Measurements from ENCODE around the gene TMEM131. TPM values are rescaled to one million over a fixed set of nuclear protein-coding genes. Genes with fewer than 3 reads are reported as not detected.
"Not testable (repeated sequence)": the region's sequence is repeated elsewhere in the genome, so short reads cannot be mapped to it uniquely, and the experiment has no call there.

Gene TMEM131
- 28.9 TPM for total RNA-seq
- long read RNA-seq, full-length matches to known transcripts: 5 of 14 reads
- long read RNA-seq, partial matches to known transcripts: 5 of 14 reads
- long read RNA-seq, other reads (novel, unspliced or antisense): 4 of 14 reads

GRCh38 chr2:97995734-97996624, at the start of gene TMEM131:
Gene TMEM131 (minus strand): TSS chr2:97995948. CDS start chr2:97995662, 286 bp downstream.
- Histone ChIP-seq H3K9me3 (replicated peaks) (no peaks in the 10 kb centered on the region), H3K4me3 (peak within 1 kb of the TSS; percentile 95), H3K27me3 (ENCODE audit: low read depth) (no peaks in the 10 kb centered on the region), H3K36me3 (no peaks in the 10 kb centered on the region), H3K27ac (replicated peaks) (peak within 1 kb of the TSS; percentile 98), H3K4me1 (peaks cover 55% of the 10 kb centered on the region)
- no peak for TF ChIP-seq CTCF (IDR thresholded peaks at IDR 0.05; ENCODE audit: borderline replicate concordance)
- intact Hi-C loops (cut with micrococcal nuclease): no loop called here
- peak; percentile 95 for DNase-seq

GRCh38 chr2:98044730-98045129, 49.0 kb upstream of the TMEM131 start:
- intact Hi-C loops (cut with micrococcal nuclease); H3K27me3 ChIP-seq (ENCODE audit: low read depth); H3K4me3 ChIP-seq; H3K36me3 ChIP-seq; H3K27ac ChIP-seq (replicated peaks); DNase-seq; H3K4me1 ChIP-seq: not testable (repeated sequence)
- peaks cover 20% of the 10 kb centered on the region for H3K9me3 ChIP-seq (replicated peaks)

- Histone ChIP-seq H3K27ac (replicated peaks) (no peak overlapping the region), H3K36me3 (no peaks in the 10 kb centered on the region), H3K27me3 (ENCODE audit: low read depth) (no peaks in the 10 kb centered on the region), H3K4me3 (no peak overlapping the region), H3K4me1 (peaks cover 2% of the 10 kb centered on the region), H3K9me3 (replicated peaks) (peaks cover 20% of the 10 kb centered on the region)
- no peak for TF ChIP-seq CTCF (IDR thresholded peaks at IDR 0.05; ENCODE audit: borderline replicate concordance)
- no peak for DNase-seq
- intact Hi-C loops (cut with micrococcal nuclease): no loop called here
Measured at GRCh38 chr2:98043101-98043500, 47.4 kb upstream of the TMEM131 start.

- no peak for TF ChIP-seq CTCF (IDR thresholded peaks at IDR 0.05; ENCODE audit: borderline replicate concordance)
- no peaks in the 10 kb centered on the region for H3K36me3 ChIP-seq
- no peak overlapping the region for H3K27ac ChIP-seq (replicated peaks)
- intact Hi-C loops (cut with micrococcal nuclease): no loop called here
- peaks cover 20% of the 10 kb centered on the region for H3K9me3 ChIP-seq (replicated peaks)
- no peaks in the 10 kb centered on the region for H3K27me3 ChIP-seq (ENCODE audit: low read depth)
- no peak overlapping the region for H3K4me3 ChIP-seq
- H3K4me1 ChIP-seq: peaks cover 19% of the 10 kb centered on the region
- DNase-seq: no peak
Measured at GRCh38 chr2:98040331-98040939, 44.7 kb upstream of the TMEM131 start.

- no peak for TF ChIP-seq CTCF (IDR thresholded peaks at IDR 0.05; ENCODE audit: borderline replicate concordance)
- Histone ChIP-seq H3K4me3 (no peak overlapping the region), H3K27me3 (ENCODE audit: low read depth) (no peaks in the 10 kb centered on the region), H3K4me1 (peaks cover 19% of the 10 kb centered on the region), H3K27ac (replicated peaks) (no peak overlapping the region), H3K9me3 (replicated peaks) (peaks cover 14% of the 10 kb centered on the region), H3K36me3 (no peaks in the 10 kb centered on the region)
- intact Hi-C loops (cut with micrococcal nuclease): no loop called here
- no peak for DNase-seq
Measured at GRCh38 chr2:98039085-98039756, 43.5 kb upstream of the TMEM131 start.

All from left ventricle myocardium inferior (tissue), 1 donor.